NCI-H345 (cell line): ENCODE measurements around the gene LTBP3.

Experiments
- DNase-seq: peaks from one replicate; lab custom pipeline; 2025; lab: John Stamatoyannopoulos, UW

LTBP3 gene

GRCh38 chr11:65558002-65558929 is at the start of gene LTBP3:
Gene LTBP3 (minus strand): TSS chr11:65558359. CDS start chr11:65557959, 400 bp downstream.
- peak; percentile 66 for DNase-seq

- DNase-seq: no peak
Measured at GRCh38 chr11:65606876-65607613, 48.9 kb upstream of the LTBP3 start.

GRCh38 chr11:65604258-65604657 is 46.1 kb upstream of the LTBP3 start:
- no peak for DNase-seq

GRCh38 chr11:65599955-65600246 is 41.7 kb upstream of the LTBP3 start:
- no peak for DNase-seq

GRCh38 chr11:65599216-65599954 is 41.2 kb upstream of the LTBP3 start:
- DNase-seq: no peak

GRCh38 chr11:65598258-65598699 is 40.1 kb upstream of the LTBP3 start:
- DNase-seq: no peak

GRCh38 chr11:65596520-65596919 is 38.4 kb upstream of the LTBP3 start:
- DNase-seq: no peak

GRCh38 chr11:65595543-65596281 is 37.6 kb upstream of the LTBP3 start, which contains the start of gene KCNK7:
Gene KCNK7 (minus strand): TSS chr11:65595800. CDS start chr11:65595772, 28 bp downstream.
- DNase-seq: no peak

GRCh38 chr11:65595131-65595530 is 37.0 kb upstream of the LTBP3 start:
- DNase-seq: no peak

GRCh38 chr11:65593518-65594414 is 35.6 kb upstream of the LTBP3 start:
- no peak for DNase-seq

- DNase-seq: no peak
Measured at GRCh38 chr11:65592858-65593517, 34.8 kb upstream of the LTBP3 start.

GRCh38 chr11:65591939-65592857 is 34.0 kb upstream of the LTBP3 start:
- DNase-seq: no peak

GRCh38 chr11:65590240-65590738 is 32.1 kb upstream of the LTBP3 start:
- peak; percentile 42 for DNase-seq

GRCh38 chr11:65589444-65590239 is 31.5 kb upstream of the LTBP3 start:
- no peak for DNase-seq

GRCh38 chr11:65588199-65589054 is 30.3 kb upstream of the LTBP3 start:
- DNase-seq: peak; percentile 23

GRCh38 chr11:65586676-65587075 is 28.5 kb upstream of the LTBP3 start:
- DNase-seq: no peak

- no peak for DNase-seq
Measured at GRCh38 chr11:65586247-65586630, 28.1 kb upstream of the LTBP3 start.
